ENCODE results near the gene NDUFB3.

NDUFB3 gene

DNA sequence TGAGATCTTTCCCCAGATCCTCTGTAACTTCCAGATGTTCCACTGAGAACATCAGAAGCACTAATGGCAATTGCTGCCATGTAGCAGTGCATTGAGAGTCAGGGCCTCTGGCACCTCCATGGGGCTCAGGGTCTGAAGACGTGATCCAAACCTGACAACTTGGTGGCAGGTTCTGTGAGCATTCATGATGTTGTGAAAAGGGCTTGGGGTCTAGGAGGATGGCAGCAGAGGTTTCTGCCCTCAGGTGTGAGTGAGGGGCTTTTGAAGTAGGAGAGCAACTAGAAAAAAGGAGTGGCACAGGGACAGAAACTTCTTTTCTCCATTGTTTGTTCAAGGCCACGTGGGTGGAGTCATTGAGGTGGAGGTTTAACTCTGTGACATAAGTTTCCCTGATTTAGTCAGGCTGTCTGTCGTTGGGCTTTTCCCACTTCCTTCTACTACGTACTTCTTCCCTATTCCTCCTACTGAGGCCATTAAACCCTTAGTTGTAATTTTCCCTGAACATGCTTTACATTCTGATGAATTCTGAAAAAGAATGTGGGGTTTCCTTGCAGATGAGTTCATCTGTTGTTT is 57.2 kb downstream of the NDUFB3 start:
- no peak for DNase-seq (ENCODE audit: low spot score)

- DNase-seq (ENCODE audit: low spot score) = no peak
These were observed 58.9 kb downstream of the NDUFB3 start for GRCh38 chr2:201130524-201131186.

DNA sequence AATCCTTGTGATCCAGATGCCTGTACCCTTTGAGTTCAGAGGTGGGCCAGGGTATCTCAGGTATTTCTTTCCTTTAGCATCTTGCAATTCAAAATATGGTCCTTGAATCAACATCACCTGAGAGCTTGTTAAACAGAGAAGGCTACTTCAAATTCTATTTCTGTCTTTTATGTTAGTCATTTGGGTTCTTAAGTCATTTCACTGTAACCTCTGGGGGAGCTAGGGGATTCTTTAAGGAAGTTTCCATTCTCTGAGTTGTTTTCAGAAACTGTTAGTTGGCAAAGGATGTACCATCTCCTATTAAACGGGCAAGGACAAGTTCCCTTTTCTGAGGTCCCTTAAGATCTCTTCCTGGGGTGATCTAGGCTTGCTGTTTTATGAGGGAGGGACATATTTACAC is 60.7 kb downstream of the NDUFB3 start:
- no peak for DNase-seq (ENCODE audit: low spot score)

Measured in COLO829 (cell line).